ENCODE data around the gene LNPK. TPM values are rescaled to one million over a fixed set of nuclear protein-coding genes. Genes with fewer than 3 reads are reported as not detected.

LNPK gene
- total RNA-seq, 4 donors from 2014 or later, result 35.0 to 60.8 (median 38.3) TPM

DNA sequence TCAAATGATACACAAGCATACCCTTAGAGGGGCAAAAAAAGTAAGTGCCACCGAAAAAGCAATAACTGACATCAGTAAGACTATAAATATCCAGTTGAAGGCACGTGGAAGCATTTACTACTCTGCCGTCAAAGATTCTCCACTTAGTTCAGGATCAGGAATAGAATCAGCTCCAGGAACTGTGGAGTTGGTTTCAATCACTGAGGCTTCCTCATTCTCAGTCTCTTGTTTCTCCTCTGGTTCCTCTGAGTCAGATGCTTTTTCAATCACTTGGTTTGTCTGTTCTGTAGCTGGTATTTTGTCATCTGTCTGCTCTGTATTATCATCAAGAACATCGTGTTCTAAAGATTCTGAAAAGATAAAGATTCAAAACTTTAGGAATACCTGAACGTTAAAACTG, 72.2 kb downstream of the LNPK start:
- TF ChIP-seq, protein P1, sequence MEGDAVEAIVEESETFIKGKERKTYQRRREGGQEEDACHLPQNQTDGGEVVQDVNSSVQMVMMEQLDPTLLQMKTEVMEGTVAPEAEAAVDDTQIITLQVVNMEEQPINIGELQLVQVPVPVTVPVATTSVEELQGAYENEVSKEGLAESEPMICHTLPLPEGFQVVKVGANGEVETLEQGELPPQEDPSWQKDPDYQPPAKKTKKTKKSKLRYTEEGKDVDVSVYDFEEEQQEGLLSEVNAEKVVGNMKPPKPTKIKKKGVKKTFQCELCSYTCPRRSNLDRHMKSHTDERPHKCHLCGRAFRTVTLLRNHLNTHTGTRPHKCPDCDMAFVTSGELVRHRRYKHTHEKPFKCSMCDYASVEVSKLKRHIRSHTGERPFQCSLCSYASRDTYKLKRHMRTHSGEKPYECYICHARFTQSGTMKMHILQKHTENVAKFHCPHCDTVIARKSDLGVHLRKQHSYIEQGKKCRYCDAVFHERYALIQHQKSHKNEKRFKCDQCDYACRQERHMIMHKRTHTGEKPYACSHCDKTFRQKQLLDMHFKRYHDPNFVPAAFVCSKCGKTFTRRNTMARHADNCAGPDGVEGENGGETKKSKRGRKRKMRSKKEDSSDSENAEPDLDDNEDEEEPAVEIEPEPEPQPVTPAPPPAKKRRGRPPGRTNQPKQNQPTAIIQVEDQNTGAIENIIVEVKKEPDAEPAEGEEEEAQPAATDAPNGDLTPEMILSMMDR (IDR thresholded peaks at IDR 0.05; ENCODE audit: low read depth), result no peak

DNA sequence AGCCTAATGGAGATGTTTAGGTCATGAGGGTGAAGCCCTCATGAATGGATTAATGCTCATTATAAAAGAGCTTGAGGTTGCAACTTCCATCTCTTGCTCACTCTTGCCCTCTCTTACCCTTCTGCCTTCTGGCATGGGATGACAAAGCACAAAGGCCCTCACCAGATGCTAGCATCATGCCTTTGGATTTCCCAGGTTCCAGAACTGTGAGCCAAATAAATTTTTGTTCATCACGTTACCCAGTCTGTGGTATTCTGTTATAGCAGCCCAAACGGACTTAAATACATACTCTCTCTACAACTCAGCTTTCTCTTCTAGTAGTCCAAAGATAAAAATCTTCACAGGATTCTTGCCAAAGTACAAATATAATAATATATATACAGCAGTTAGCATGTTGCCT, 75.8 kb downstream of the LNPK start:
- TF ChIP-seq, protein P1 (IDR thresholded peaks at IDR 0.05; ENCODE audit: low read depth), result no peak

DNA sequence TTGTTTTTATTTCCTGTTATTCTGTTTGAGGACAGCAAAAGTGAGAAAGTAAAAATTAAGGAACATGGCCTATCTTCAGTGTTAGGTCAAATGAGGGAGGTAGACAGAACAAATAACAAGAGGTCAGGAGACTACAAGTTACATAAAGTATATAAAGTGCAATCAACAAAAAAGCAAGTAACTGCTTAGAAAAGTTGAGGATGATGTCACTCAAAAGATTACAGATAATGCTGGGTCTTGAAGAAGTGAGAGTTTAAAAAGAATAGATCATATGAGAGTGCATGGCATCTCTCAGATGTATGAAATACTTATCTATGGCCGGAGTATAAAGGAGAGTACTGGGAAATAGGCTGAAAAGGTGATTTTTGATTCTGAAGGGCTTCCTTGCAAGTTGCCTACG, 79.9 kb downstream of the LNPK start:
- TF ChIP-seq, protein P1 (IDR thresholded peaks at IDR 0.05; ENCODE audit: low read depth), result no peak

DNA sequence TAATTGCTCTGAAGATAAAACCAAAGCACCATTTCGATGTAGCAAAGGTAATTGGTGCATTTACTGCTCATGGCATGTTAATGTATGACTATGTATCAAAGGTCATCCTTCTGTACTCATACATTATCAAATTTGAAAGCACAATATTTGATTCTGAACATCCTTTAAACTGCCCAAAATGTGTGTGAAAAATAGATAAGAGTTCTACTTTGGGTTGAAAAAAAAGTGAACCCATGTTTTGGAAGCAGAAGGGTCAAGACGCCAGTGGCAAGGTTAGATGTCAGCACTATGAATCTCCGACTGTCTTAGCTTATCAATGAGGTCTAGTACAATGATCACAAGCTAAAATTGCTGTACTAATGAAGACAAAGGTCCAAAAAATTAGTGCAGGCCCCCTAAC, 83.1 kb downstream of the LNPK start:
- TF ChIP-seq, protein P1 (IDR thresholded peaks at IDR 0.05; ENCODE audit: low read depth), result no peak

DNA sequence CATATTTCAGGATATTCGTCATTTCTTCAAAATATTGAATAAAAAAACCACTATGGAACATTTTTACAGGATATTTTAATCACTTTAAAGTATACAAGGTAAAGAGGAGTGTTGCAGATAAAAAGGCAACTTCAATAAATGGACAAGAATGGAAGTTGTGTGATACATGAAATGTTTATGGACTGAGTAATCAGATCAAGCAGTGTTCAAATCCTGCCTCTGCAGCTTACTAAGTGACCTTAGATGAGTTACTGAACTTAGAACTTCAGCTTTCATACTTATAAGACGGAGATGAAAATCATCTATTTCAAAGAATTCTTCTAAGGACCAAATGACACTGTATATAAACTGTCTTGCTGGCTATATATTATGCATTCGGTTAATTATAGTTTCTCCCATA, 87.2 kb downstream of the LNPK start:
- TF ChIP-seq, protein P1 (IDR thresholded peaks at IDR 0.05; ENCODE audit: low read depth), result no peak

DNA sequence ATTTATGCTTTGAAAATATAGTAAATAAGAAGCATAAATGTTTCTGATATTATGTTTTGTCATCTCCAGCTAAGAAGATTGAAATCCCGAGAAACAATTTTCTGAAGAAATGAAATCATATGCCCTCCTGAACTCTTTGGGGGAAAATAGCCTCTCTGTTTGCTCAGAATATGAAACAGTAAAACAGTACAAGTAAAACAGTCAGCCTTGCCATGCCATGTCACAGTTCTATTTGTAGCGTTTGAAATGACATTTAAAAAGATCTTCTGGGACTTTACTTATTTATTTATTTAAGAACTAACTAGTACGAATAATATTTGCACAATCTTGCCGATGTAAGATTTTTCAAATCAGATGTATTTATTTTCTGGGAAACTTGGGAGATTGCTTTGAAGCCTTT, 98.0 kb downstream of the LNPK start:
- TF ChIP-seq, protein P1 (IDR thresholded peaks at IDR 0.05; ENCODE audit: low read depth), result no peak

DNA sequence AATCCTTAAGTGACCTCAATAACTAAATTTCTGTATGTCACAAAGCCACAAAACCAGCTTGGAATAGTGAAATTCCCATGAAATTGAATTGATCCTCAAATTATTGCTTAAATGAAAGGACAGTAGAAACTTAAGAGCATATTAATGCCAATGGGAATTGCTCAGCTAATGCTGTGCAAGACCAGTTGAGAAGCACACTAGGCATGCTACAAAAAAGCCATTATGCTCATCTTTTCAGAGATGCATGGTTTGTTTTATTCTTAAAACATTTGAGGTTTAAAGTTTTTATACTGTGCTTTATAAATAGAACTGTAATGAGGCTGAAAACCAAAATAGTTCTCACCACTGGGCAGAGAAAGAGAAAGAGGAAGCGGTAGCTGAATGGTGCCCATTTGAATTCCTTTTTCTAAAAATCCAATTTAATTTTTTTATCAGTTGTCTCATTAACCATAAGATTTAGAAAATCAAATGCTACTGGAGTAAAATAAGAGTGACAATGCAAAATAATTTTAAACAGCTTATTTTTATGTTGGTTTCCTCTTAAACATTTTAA, 98.6 kb downstream of the LNPK start:
- TF ChIP-seq, protein P1 (IDR thresholded peaks at IDR 0.05; ENCODE audit: low read depth), result no peak

Data from subcutaneous adipose tissue (tissue), 4 donors.